ENCODE results near the gene JAKMIP2.

DNA sequence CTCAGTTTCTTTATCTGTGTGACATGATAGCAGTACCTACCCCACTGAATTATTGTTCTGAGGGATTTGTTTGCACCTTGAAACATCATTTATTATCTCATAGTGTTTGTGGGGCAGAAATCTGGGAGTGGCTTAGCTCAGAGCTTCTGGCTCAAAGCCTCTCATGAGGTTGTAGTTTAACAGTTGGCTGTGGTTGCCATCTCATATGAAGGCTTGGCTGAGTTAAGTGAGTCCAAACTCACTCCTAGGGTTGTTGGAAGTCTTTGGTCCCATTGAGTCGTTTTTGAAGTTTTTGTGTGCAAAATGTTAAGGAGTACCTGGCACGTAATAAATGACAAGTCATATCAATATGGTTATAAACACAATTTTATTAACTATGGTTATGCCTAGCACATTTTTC, 3.6 kb upstream of the JAKMIP2 start:
- TF ChIP-seq POLR2A (IDR thresholded peaks at IDR 0.05; ENCODE audit: low read length) = no peak
- TF ChIP-seq GATA1 (IDR thresholded peaks at IDR 0.05; ENCODE audit: low read depth, low read length) = no peak
